Measurements from ENCODE around the gene TNFRSF1B. TPM values are rescaled to one million over a fixed set of nuclear protein-coding genes. Genes with fewer than 3 reads are reported as not detected.

Gene TNFRSF1B
- total RNA-seq, 2 donors from 2014 or later, result 13.7 to 28.7 TPM

DNA sequence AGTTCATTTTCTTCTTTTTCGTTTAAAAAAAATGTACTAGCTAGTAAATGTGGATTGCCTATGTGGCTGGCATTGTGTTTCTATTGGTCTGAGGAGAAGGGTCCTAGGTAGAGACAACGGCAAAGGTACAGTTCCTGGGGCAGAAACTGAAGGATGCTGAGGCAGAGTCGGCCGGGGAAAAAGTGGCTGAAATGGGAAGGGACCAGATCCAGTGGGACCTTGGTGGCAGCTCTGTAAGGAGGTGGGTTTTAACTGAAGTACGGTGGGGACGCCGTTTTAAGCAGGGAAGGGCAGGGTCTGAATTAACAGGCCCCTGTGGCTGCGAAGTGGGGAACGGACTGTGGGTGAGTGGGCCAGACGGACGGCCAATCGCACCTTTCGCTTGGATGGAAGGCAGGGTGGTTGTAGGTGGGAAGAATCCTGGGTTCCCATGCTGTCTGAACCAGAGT, 62.6 kb downstream of the TNFRSF1B start:
- H3K9me3 ChIP-seq, result no peaks in the 10 kb centered on the region
- WGBS, 2 donors, result 61 to 69% methylated on average over 13 of the region's 13 CpGs
- H3K4me3 ChIP-seq, result no peak overlapping the region
- DNase-seq (no peak), ATAC-seq (no peak)
- H3K27ac ChIP-seq, result no peak overlapping the region
- H3K4me1 ChIP-seq, result peaks cover 13% of the 10 kb centered on the region
- no peaks in the 10 kb centered on the region for H3K36me3 ChIP-seq (replicated peaks in 1 of 2; ENCODE audit: insufficient read depth in 1 of 2, low read depth in 2 of 2)
- H3K27me3 ChIP-seq, result no peaks in the 10 kb centered on the region
- TF ChIP-seq, protein P1, sequence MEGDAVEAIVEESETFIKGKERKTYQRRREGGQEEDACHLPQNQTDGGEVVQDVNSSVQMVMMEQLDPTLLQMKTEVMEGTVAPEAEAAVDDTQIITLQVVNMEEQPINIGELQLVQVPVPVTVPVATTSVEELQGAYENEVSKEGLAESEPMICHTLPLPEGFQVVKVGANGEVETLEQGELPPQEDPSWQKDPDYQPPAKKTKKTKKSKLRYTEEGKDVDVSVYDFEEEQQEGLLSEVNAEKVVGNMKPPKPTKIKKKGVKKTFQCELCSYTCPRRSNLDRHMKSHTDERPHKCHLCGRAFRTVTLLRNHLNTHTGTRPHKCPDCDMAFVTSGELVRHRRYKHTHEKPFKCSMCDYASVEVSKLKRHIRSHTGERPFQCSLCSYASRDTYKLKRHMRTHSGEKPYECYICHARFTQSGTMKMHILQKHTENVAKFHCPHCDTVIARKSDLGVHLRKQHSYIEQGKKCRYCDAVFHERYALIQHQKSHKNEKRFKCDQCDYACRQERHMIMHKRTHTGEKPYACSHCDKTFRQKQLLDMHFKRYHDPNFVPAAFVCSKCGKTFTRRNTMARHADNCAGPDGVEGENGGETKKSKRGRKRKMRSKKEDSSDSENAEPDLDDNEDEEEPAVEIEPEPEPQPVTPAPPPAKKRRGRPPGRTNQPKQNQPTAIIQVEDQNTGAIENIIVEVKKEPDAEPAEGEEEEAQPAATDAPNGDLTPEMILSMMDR (IDR thresholded peaks at IDR 0.05), result no peak
- no peak for TF ChIP-seq POLR2A (IDR thresholded peaks at IDR 0.05)
- intact Hi-C loops (cut with DNase I), result no loop called here

DNA sequence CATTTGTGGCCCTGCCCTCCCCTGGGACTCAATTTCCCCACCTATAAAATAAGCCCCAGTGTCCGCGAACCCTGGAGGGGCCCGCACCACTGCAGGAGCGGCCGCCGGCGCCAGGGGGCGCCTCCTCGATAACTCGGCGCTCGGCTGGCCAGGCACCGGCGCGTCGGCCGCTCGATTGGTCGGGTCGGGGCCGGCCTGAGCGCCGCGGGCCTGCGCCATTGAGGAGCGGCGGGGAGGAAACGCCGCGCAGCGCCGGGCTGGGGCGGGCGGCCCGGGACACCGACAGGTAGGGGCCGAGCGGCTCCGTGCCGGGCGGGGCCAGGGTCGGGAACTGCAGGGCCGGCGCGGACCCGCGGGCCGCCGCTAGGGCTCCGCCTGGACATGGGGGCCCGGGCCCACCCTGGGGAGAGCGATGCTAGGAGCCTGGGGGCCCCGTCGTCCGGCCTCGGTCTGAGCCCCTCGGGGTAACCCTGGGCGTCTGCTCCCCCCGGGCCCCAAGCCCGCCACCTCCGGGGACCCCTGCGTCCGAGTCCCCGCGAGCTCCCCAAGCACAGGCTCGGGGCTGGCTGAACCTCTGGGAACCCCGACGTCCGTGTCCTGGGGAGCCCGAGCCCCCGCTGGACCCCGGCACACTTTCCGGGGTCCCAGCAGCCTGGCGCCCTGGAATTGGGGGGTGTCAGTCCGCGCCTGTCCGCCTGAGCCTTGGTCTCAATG, 63.2 kb downstream of the TNFRSF1B start, which contains the start of gene VPS13D:
TSS of gene VPS13D (plus strand) at position 196 of the 714 bp plus-strand sequence. CDS start 4,237 bp downstream, outside the sequence.
- ATAC-seq (peak; percentile 88), DNase-seq (peak; percentile 82 to 88 (median 85))
- intact Hi-C loops (cut with DNase I), result no loop called here
- peaks cover 13% of the 10 kb centered on the region for H3K4me1 ChIP-seq
- WGBS, 2 donors, result 0% methylated on average over 77 of the region's 77 CpGs; no CpG with 5 or more reads in 1 of the 2 donors
- H3K27me3 ChIP-seq, result no peaks in the 10 kb centered on the region
- TF ChIP-seq, protein P1 (IDR thresholded peaks at IDR 0.05), result peak; percentile 82 to 99 (median 94)
- TF ChIP-seq POLR2A (IDR thresholded peaks at IDR 0.05), result peak in 2 of 3 donors; percentile 16 to 34
- no peaks in the 10 kb centered on the region for H3K9me3 ChIP-seq
- peak within 1 kb of the TSS; percentile 84 to 92 (median 88) for H3K27ac ChIP-seq
- peak within 1 kb of the TSS; percentile 87 to 96 for H3K4me3 ChIP-seq
- H3K36me3 ChIP-seq (replicated peaks in 1 of 2; ENCODE audit: insufficient read depth in 1 of 2, low read depth in 2 of 2), result no peaks in the 10 kb centered on the region

DNA sequence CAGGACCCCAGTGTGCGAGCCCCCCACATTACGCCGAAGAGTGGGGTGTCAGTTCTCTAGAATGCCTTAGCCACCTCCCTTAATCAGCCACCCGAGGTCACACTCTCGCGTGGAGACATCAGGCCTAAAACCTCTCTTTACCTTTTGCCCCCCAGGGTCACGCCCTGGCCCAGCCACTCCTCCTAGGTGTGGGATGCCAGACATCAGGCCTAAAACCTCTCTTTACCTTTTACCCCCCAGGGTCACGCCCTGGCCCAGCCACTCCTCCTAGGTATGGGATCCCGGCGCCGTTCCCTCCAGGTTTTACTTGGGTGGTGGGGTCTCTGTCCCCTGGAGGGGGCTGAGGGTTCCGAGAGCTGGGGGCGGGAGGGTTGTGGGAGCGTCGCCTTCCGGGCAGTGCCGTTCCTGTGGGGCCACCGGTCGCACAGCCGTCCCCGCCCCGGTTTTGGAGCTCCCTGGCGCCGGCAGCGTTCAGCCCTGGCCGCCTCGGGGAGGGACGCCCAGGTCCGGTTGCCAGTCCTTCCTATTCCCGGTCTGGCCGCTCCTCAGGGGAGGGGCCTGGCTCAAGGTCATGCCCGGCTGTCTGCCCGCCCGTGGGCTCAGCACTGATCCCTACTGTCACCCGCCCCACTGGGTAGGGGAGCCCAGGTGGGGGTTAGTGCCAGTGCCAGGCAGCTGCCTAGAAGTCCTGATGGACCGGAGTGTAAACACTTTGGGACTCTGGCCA, 63.9 kb downstream of the TNFRSF1B start:
- DNase-seq (peak; percentile 78 to 85 (median 85)), ATAC-seq (peak; percentile 82)
- Histone ChIP-seq H3K36me3 (replicated peaks in 1 of 2; ENCODE audit: insufficient read depth in 1 of 2, low read depth in 2 of 2) (peaks cover 0 to 2% of the 10 kb centered on the region in 2 donors), H3K27ac (peak overlapping the region; percentile 84 to 92 (median 88)), H3K4me3 (peak overlapping the region; percentile 87 to 96), H3K9me3 (no peaks in the 10 kb centered on the region), H3K27me3 (no peaks in the 10 kb centered on the region), H3K4me1 (peaks cover 13% of the 10 kb centered on the region)
- 0 to 2% methylated on average over 9 to 26 of the region's 36 CpGs for WGBS, 2 donors
- intact Hi-C loops (cut with DNase I), result no loop called here
- TF ChIP-seq, protein P1 (IDR thresholded peaks at IDR 0.05), result peak in 1 of 7 experiments; percentile 12
- peak; percentile 13 to 60 (median 58) for TF ChIP-seq POLR2A (IDR thresholded peaks at IDR 0.05)

DNA sequence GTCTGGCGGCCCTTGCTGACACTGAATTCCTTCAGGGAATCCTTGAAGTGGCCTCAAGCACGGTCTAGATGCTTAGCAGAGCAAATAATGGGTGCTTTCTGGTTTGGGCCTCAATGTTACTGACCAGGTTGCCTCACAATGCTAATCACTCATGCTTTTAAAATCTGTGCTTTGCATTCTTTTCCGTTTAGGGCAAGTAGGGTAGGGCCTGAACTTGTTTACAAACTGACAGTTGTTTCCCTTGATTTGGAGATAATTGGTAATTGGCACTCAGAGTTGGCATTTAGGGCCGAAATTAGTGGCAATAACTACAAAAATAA, 64.4 kb downstream of the TNFRSF1B start:
- TF ChIP-seq, protein P1 (IDR thresholded peaks at IDR 0.05), result no peak
- no peak for TF ChIP-seq POLR2A (IDR thresholded peaks at IDR 0.05)
- WGBS, 2 donors, result 7 to 14% methylated on average over 4 of the region's 4 CpGs
- intact Hi-C loops (cut with DNase I), result no loop called here
- H3K9me3 ChIP-seq, result no peaks in the 10 kb centered on the region
- no peak for ATAC-seq
- no peaks in the 10 kb centered on the region for H3K27me3 ChIP-seq
- H3K27ac ChIP-seq, result peak overlapping the region; percentile 84 to 92 (median 88)
- no peak for DNase-seq
- H3K4me1 ChIP-seq, result peaks cover 13% of the 10 kb centered on the region
- H3K4me3 ChIP-seq, result peak overlapping the region; percentile 87 to 96
- H3K36me3 ChIP-seq (replicated peaks in 1 of 2; ENCODE audit: insufficient read depth in 1 of 2, low read depth in 2 of 2), result peaks cover 0 to 2% of the 10 kb centered on the region in 2 donors

Data from body of pancreas (tissue), 4 donors.